ENCODE measurements around the gene PANK4. TPM values are rescaled to one million over a fixed set of nuclear protein-coding genes. Genes with fewer than 3 reads are reported as not detected.
A peak's percentile ranks its signal among the peaks of the same experiment; 100 is the strongest.

Gene PANK4
- total and polyA plus RNA-seq, 9 of the 15 experiments (the other 6 are each of a cell fraction or from before 2014, with no cell fraction given): 0.93 to 55.6 (median 31.5) TPM

DNA sequence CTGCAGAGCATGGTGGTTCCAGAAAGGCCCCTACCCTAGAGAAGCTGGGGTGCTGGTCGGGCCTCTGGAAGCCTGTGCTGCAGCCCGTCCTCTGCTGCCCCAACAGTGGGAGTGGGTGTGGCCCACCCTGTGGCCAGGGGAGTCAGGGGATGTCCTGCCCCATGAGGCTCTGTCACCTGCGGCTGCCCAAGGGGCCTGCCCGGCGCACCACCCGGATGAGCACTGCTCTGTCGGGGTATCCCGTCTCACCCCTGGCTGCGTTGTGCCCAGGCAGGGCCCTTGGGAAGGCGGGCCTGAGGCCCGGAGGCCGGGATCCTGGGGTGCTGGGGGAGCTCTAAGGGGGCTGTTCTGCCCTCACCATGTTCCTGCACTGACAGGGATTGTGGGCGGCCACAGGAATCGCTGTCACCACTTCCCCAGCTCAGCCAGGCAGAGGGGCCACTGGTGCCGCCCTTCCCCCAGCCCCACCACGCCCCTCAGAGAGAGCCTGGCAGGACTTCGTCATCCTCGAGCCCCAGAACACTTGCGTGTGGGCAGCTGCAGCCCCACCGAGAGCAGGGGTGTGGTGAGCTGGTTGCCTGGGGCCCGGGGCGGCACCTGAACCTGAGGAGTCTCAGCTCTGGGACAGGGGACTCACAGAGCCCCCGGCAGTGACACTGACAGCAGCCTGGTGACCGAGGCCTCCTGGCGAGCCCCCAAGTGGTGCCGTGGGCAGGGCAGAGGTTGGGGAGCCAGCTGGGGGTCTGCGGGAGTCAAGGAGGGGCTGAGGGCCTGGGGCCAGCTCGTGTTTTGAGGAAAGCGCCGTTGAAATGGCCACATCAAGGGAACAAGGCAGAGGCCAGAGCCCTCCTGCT, 20.2 kb downstream of the PANK4 start:
- DNase-seq (ENCODE audit: extremely low read depth in 1 of 4, low spot score in 3 of 4) (peak in 2 of 4 experiments; percentile 44 to 50), FAIRE-seq (no peak), ATAC-seq (peak; percentile 1; the same call in 1 of the 3 replicates)
- Histone ChIP-seq H3K4me2 (ENCODE audit: insufficient read depth, low read length) (no peak overlapping the region), H3K27me3 (ENCODE audit: control insufficient read depth in 2 of 2, insufficient read depth in 2 of 2, low read length in 2 of 2) (peaks cover 24 to 37% of the 10 kb centered on the region in 2 experiments; a peak in 4 of 5 replicates), H3K4me3 (no peak overlapping the region), H3K27ac (ENCODE audit: extremely low read depth, low read depth, low read length) (no peak overlapping the region), H3K79me2 (ENCODE audit: control insufficient read depth, insufficient read depth, low read length) (no peaks in the 10 kb centered on the region), H3K36me3 (ENCODE audit: control insufficient read depth, insufficient read depth, low read length) (peaks cover 38% of the 10 kb centered on the region; the same call in 2 of the 3 replicates), H4K20me1 (replicated peaks; ENCODE audit: control insufficient read depth, insufficient read depth, low read length) (peaks cover 10% of the 10 kb centered on the region; the same call in 1 of the 2 replicates), H3K4me1 (replicated peaks in 1 of 2; ENCODE audit: control insufficient read depth in 2 of 2, insufficient read depth in 2 of 2, low read length in 2 of 2) (peaks cover 0 to 83% of the 10 kb centered on the region in 2 experiments; a peak in 2 of 5 replicates), H2AFZ (ENCODE audit: low read depth, low read length) (no peak overlapping the region), H3K9me3 (replicated peaks; ENCODE audit: control insufficient read depth, insufficient read depth, low read depth, low read length) (no peaks in the 10 kb centered on the region), H3K9ac (ENCODE audit: insufficient read depth in 1 of 2, low read depth in 2 of 2, low read length in 2 of 2) (peak overlapping the region in 1 of 2 experiments; percentile 68; a peak in 1 of 4 replicates), H3K9me1 (ENCODE audit: control insufficient read depth, insufficient read depth, low read length) (peaks cover 2% of the 10 kb centered on the region)
- TF ChIP-seq, protein P1, sequence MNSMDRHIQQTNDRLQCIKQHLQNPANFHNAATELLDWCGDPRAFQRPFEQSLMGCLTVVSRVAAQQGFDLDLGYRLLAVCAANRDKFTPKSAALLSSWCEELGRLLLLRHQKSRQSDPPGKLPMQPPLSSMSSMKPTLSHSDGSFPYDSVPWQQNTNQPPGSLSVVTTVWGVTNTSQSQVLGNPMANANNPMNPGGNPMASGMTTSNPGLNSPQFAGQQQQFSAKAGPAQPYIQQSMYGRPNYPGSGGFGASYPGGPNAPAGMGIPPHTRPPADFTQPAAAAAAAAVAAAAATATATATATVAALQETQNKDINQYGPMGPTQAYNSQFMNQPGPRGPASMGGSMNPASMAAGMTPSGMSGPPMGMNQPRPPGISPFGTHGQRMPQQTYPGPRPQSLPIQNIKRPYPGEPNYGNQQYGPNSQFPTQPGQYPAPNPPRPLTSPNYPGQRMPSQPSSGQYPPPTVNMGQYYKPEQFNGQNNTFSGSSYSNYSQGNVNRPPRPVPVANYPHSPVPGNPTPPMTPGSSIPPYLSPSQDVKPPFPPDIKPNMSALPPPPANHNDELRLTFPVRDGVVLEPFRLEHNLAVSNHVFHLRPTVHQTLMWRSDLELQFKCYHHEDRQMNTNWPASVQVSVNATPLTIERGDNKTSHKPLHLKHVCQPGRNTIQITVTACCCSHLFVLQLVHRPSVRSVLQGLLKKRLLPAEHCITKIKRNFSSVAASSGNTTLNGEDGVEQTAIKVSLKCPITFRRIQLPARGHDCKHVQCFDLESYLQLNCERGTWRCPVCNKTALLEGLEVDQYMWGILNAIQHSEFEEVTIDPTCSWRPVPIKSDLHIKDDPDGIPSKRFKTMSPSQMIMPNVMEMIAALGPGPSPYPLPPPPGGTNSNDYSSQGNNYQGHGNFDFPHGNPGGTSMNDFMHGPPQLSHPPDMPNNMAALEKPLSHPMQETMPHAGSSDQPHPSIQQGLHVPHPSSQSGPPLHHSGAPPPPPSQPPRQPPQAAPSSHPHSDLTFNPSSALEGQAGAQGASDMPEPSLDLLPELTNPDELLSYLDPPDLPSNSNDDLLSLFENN (IDR thresholded peaks at IDR 0.05; ENCODE audit: low read depth in 2 of 2, low read length in 2 of 2): no peak
- peak; percentile 36; the same call in 1 of the 2 replicates for TF ChIP-seq POLR2AphosphoS2 (IDR thresholded peaks at IDR 0.05; ENCODE audit: low read length)
- 0 out of 2 replicates have a peak, but pooled peaks have one; percentile 7 for TF ChIP-seq PML (IDR thresholded peaks at IDR 0.05; ENCODE audit: low read length)
- TF ChIP-seq RBM15 (IDR thresholded peaks at IDR 0.05; ENCODE audit: insufficient read depth, low read length): no peak
- 0 out of 2 replicates have a peak, but pooled peaks have one; percentile 73 for TF ChIP-seq POLR2G (IDR thresholded peaks at IDR 0.05; ENCODE audit: low read depth, low read length)
- peak; percentile 22 for TF ChIP-seq HMGN3 (IDR thresholded peaks at IDR 0.05; ENCODE audit: borderline replicate concordance, extremely low read depth, insufficient read length, low read depth, low read length)
- no peak for TF ChIP-seq SMAD2 (IDR thresholded peaks at IDR 0.05; ENCODE audit: low read depth, low read length)
- TF ChIP-seq RBM22 (IDR thresholded peaks at IDR 0.05; ENCODE audit: low read depth, low read length, poor library complexity, severe bottlenecking): peak; percentile 73
- peak; percentile 61 for TF ChIP-seq FIP1L1 (IDR thresholded peaks at IDR 0.05; ENCODE audit: low read depth, low read length, poor library complexity, severe bottlenecking)
- in situ Hi-C loops (cut with MboI): no loop called here
- no TSS peak for BruUV-seq (replicated peaks)
- WGBS (ENCODE audit: insufficient coverage, low coverage, missing lambda C conversion rate): 49% methylated on average over 23 of the region's 30 CpGs
- ChIA-PET CTCF (ENCODE audit: low intra/inter-chr PET ratio) (no interaction called here), POLR2A (interaction anchor here (0.6 to 2.1 kb wide), 12 partner anchors 9 to 1418 kb away, joined by 3 to 7 read pairs (median 3); partner anchors contain the start of gene PANK4)
- intact Hi-C loops (cut with micrococcal nuclease): no loop called here
